ENCODE measurements around the gene AGBL1.

DNA sequence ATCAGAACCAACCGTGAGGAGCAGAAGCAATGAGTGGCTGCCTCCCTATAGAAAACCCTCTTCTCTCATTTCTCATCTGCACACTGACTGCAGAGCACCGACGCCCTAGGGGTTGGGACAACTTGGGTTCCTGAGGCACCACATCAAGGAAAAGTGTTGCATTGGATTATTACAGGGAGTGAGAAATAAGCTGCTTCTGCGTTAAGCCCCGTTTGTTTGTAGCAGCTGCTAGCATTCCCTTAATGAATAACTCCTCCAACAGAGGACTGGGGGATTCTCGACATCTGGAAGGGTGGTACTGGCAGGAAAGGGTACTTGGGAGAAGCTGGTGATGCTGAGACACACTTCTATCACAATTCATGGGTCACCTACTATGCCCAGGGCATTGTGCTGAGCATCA is 25.3 kb upstream of the AGBL1 start:
- TF ChIP-seq CTCF (IDR thresholded peaks at IDR 0.05; ENCODE audit: extremely low read depth in 1 of 2, insufficient read depth in 1 of 2, low read depth in 1 of 2, low read length in 2 of 2): no peak
- no peak for TF ChIP-seq POLR2AphosphoS5 (IDR thresholded peaks at IDR 0.05; ENCODE audit: insufficient read depth, low read depth, low read length)

Data from endothelial cell of umbilical vein (primary cell).